HEK293T (cell line): ENCODE data around the gene DYNC1I1.

ENCODE experiments used
- FOXA1 ChIP-seq: fragments of 450-650 bp; IDR thresholded peaks from 2 replicates; pipeline ENCODE4 v1.6.1; 2016; ENCODE audit warnings: mild to moderate bottlenecking
- SP1 ChIP-seq: fragments of 450-650 bp; IDR thresholded peaks from 2 replicates; pipeline ENCODE4 v1.6.1; 2017

- TF ChIP-seq FOXA1 (no peak), SP1 (no peak)
Observed at GRCh38 chr7:95922191-95922590, 149.8 kb downstream of the DYNC1I1 start.
